ENCODE measurements around the gene ZNF775.

ZNF775 gene

GRCh38 chr7:150371131-150371995, 7.8 kb upstream of the ZNF775 start:
- no peak overlapping the region for H2BK5ac ChIP-seq (ENCODE audit: low read length)
- H2BK15ac ChIP-seq (replicated peaks; ENCODE audit: low read depth) = no peak overlapping the region
- H4K8ac ChIP-seq (ENCODE audit: low read depth, low read length) = no peak overlapping the region
- WGBS (ENCODE audit: extremely low coverage, insufficient coverage, low lambda C conversion rate) = no CpG with 5 or more reads among the region's 48 CpGs
- H3K4ac ChIP-seq (ENCODE audit: low read depth, low read length) = no peak overlapping the region
- no peak overlapping the region for H2BK120ac ChIP-seq (ENCODE audit: low read depth, low read length)
- peak overlapping the region; percentile 0 for H3K56ac ChIP-seq (ENCODE audit: low read length)
- no peak overlapping the region for H3K4me3 ChIP-seq (ENCODE audit: low read length)
- no peak for DNase-seq
- peaks cover 12% of the 10 kb centered on the region for H3K4me1 ChIP-seq (ENCODE audit: control insufficient read depth, low read depth, low read length)
- H3K23ac ChIP-seq (ENCODE audit: low read length) = no peak overlapping the region
- H3K27ac ChIP-seq (ENCODE audit: low read depth, low read length) = no peak overlapping the region
- no peak overlapping the region for H2AK5ac ChIP-seq (ENCODE audit: low read length)
- no peak overlapping the region for H3K18ac ChIP-seq (ENCODE audit: low read length)
- H3K9ac ChIP-seq (ENCODE audit: low read length) = no peak overlapping the region
- peaks cover 43% of the 10 kb centered on the region for H3K79me2 ChIP-seq (ENCODE audit: control insufficient read depth, insufficient read depth, low read length)
- no peak overlapping the region for H3K4me2 ChIP-seq (ENCODE audit: low read length)
- H3K27me3 ChIP-seq (ENCODE audit: insufficient read depth, low read length, poor library complexity) = no peaks in the 10 kb centered on the region
- no peak overlapping the region for H4K5ac ChIP-seq (ENCODE audit: low read length)
- peaks cover 23% of the 10 kb centered on the region for H3K79me1 ChIP-seq (ENCODE audit: low read length)
- H3K36me3 ChIP-seq (ENCODE audit: control insufficient read depth, insufficient read depth, low read length) = peaks cover 3% of the 10 kb centered on the region

- peaks cover 3% of the 10 kb centered on the region for H3K36me3 ChIP-seq (ENCODE audit: control insufficient read depth, insufficient read depth, low read length)
- no peak overlapping the region for H3K4me2 ChIP-seq (ENCODE audit: low read length)
- no peak overlapping the region for H2BK5ac ChIP-seq (ENCODE audit: low read length)
- H3K56ac ChIP-seq (ENCODE audit: low read length) = no peak overlapping the region
- H4K5ac ChIP-seq (ENCODE audit: low read length) = no peak overlapping the region
- H3K23ac ChIP-seq (ENCODE audit: low read length) = no peak overlapping the region
- no peak overlapping the region for H4K8ac ChIP-seq (ENCODE audit: low read depth, low read length)
- H3K4me1 ChIP-seq (ENCODE audit: control insufficient read depth, low read depth, low read length) = peaks cover 16% of the 10 kb centered on the region
- H3K79me2 ChIP-seq (ENCODE audit: control insufficient read depth, insufficient read depth, low read length) = peaks cover 43% of the 10 kb centered on the region
- peaks cover 25% of the 10 kb centered on the region for H3K79me1 ChIP-seq (ENCODE audit: low read length)
- H3K9ac ChIP-seq (ENCODE audit: low read length) = no peak overlapping the region
- no peak overlapping the region for H3K4me3 ChIP-seq (ENCODE audit: low read length)
- H2AK5ac ChIP-seq (ENCODE audit: low read length) = no peak overlapping the region
- H3K27ac ChIP-seq (ENCODE audit: low read depth, low read length) = no peak overlapping the region
- H3K4ac ChIP-seq (ENCODE audit: low read depth, low read length) = no peak overlapping the region
- no peak overlapping the region for H2BK15ac ChIP-seq (replicated peaks; ENCODE audit: low read depth)
- H2BK120ac ChIP-seq (ENCODE audit: low read depth, low read length) = no peak overlapping the region
- no peak for DNase-seq
- no peak overlapping the region for H3K18ac ChIP-seq (ENCODE audit: low read length)
- WGBS (ENCODE audit: extremely low coverage, insufficient coverage, low lambda C conversion rate) = no CpG with 5 or more reads among the region's 30 CpGs
- H3K27me3 ChIP-seq (ENCODE audit: insufficient read depth, low read length, poor library complexity) = no peaks in the 10 kb centered on the region
These were observed 7.2 kb upstream of the ZNF775 start for GRCh38 chr7:150371996-150372270.

DNA sequence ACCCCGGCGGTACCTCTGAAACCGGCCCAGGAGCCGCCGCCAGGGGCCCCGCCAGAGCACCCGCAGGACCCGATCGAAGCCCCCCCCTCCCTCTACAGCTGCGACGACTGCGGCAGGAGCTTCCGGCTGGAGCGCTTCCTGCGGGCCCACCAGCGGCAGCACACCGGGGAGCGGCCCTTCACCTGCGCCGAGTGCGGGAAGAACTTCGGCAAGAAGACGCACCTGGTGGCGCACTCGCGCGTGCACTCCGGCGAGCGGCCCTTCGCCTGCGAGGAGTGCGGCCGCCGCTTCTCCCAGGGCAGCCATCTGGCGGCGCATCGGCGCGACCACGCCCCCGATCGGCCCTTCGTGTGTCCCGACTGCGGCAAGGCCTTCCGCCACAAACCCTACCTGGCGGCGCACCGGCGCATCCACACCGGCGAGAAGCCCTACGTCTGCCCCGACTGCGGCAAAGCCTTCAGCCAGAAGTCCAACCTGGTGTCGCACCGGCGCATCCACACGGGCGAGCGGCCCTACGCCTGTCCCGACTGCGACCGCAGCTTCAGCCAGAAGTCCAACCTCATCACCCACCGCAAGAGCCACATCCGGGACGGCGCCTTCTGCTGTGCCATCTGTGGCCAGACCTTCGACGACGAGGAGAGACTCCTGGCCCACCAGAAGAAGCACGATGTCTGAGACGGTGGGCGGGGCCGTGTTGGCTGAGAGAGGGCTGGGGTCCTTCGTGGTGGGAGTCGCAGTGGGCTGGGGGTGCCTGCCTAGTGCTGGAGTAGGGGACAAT, 6.7 kb upstream of the ZNF775 start:
- Histone ChIP-seq H3K23ac (ENCODE audit: low read length) (no peak overlapping the region), H3K56ac (ENCODE audit: low read length) (peak overlapping the region; percentile 35), H3K4ac (ENCODE audit: low read depth, low read length) (no peak overlapping the region), H3K9ac (ENCODE audit: low read length) (no peak overlapping the region), H4K5ac (ENCODE audit: low read length) (no peak overlapping the region), H3K27me3 (ENCODE audit: insufficient read depth, low read length, poor library complexity) (no peaks in the 10 kb centered on the region), H2BK120ac (ENCODE audit: low read depth, low read length) (no peak overlapping the region), H3K4me2 (ENCODE audit: low read length) (no peak overlapping the region), H3K79me1 (ENCODE audit: low read length) (peaks cover 25% of the 10 kb centered on the region), H3K36me3 (ENCODE audit: control insufficient read depth, insufficient read depth, low read length) (peaks cover 3% of the 10 kb centered on the region), H3K4me1 (ENCODE audit: control insufficient read depth, low read depth, low read length) (peaks cover 19% of the 10 kb centered on the region), H3K27ac (ENCODE audit: low read depth, low read length) (no peak overlapping the region), H3K79me2 (ENCODE audit: control insufficient read depth, insufficient read depth, low read length) (peaks cover 43% of the 10 kb centered on the region), H2BK5ac (ENCODE audit: low read length) (no peak overlapping the region), H4K8ac (ENCODE audit: low read depth, low read length) (no peak overlapping the region), H2AK5ac (ENCODE audit: low read length) (no peak overlapping the region), H2BK15ac (replicated peaks; ENCODE audit: low read depth) (no peak overlapping the region), H3K4me3 (ENCODE audit: low read length) (no peak overlapping the region), H3K18ac (ENCODE audit: low read length) (no peak overlapping the region)
- DNase-seq = no peak
- WGBS (ENCODE audit: extremely low coverage, insufficient coverage, low lambda C conversion rate) = no CpG with 5 or more reads among the region's 79 CpGs

- DNase-seq = peak; percentile 55
- Histone ChIP-seq H4K8ac (ENCODE audit: low read depth, low read length) (no peak overlapping the region), H3K23ac (ENCODE audit: low read length) (peak overlapping the region; percentile 91), H3K79me2 (ENCODE audit: control insufficient read depth, insufficient read depth, low read length) (peaks cover 43% of the 10 kb centered on the region), H3K4me1 (ENCODE audit: control insufficient read depth, low read depth, low read length) (peaks cover 22% of the 10 kb centered on the region), H3K27ac (ENCODE audit: low read depth, low read length) (no peak overlapping the region), H2BK120ac (ENCODE audit: low read depth, low read length) (no peak overlapping the region), H3K4ac (ENCODE audit: low read depth, low read length) (no peak overlapping the region), H3K9ac (ENCODE audit: low read length) (peak overlapping the region; percentile 31), H2BK15ac (replicated peaks; ENCODE audit: low read depth) (no peak overlapping the region), H3K79me1 (ENCODE audit: low read length) (peaks cover 25% of the 10 kb centered on the region), H3K56ac (ENCODE audit: low read length) (peak overlapping the region; percentile 73), H4K5ac (ENCODE audit: low read length) (no peak overlapping the region), H2BK5ac (ENCODE audit: low read length) (no peak overlapping the region), H3K4me2 (ENCODE audit: low read length) (no peak overlapping the region), H3K4me3 (ENCODE audit: low read length) (no peak overlapping the region), H3K36me3 (ENCODE audit: control insufficient read depth, insufficient read depth, low read length) (peaks cover 3% of the 10 kb centered on the region), H3K18ac (ENCODE audit: low read length) (no peak overlapping the region), H2AK5ac (ENCODE audit: low read length) (no peak overlapping the region), H3K27me3 (ENCODE audit: insufficient read depth, low read length, poor library complexity) (no peaks in the 10 kb centered on the region)
- no CpG with 5 or more reads among the region's 21 CpGs for WGBS (ENCODE audit: extremely low coverage, insufficient coverage, low lambda C conversion rate)
These were observed 5.9 kb upstream of the ZNF775 start for GRCh38 chr7:150373049-150373801.

DNA sequence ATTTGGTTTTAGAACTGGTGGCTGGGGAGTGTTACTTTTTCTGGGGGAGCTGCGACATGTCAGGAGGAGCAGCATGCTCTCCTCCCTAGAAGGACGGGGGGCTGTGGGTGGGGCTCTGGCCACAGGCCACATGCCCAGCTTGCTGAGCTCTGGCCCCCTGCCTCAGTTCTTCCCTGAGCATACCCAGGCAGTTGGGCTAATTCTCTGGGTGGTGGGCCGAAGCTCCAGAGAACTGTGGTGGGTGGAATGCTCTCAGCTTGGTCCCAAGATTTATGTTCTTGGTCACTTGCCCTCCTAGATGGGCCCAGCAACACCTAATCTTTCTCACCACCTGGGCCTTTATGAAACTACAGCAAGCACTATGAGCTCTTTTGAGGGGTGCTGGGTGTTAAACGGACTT, 5.1 kb upstream of the ZNF775 start:
- H3K4me1 ChIP-seq (ENCODE audit: control insufficient read depth, low read depth, low read length) = peaks cover 22% of the 10 kb centered on the region
- no peak overlapping the region for H4K5ac ChIP-seq (ENCODE audit: low read length)
- H3K4ac ChIP-seq (ENCODE audit: low read depth, low read length) = peak overlapping the region; percentile 39
- no peak overlapping the region for H3K18ac ChIP-seq (ENCODE audit: low read length)
- H4K8ac ChIP-seq (ENCODE audit: low read depth, low read length) = no peak overlapping the region
- H3K4me3 ChIP-seq (ENCODE audit: low read length) = no peak overlapping the region
- no peaks in the 10 kb centered on the region for H3K27me3 ChIP-seq (ENCODE audit: insufficient read depth, low read length, poor library complexity)
- peaks cover 25% of the 10 kb centered on the region for H3K79me1 ChIP-seq (ENCODE audit: low read length)
- H3K4me2 ChIP-seq (ENCODE audit: low read length) = no peak overlapping the region
- no peak overlapping the region for H2AK5ac ChIP-seq (ENCODE audit: low read length)
- H3K36me3 ChIP-seq (ENCODE audit: control insufficient read depth, insufficient read depth, low read length) = peaks cover 3% of the 10 kb centered on the region
- peak overlapping the region; percentile 83 for H3K27ac ChIP-seq (ENCODE audit: low read depth, low read length)
- no peak overlapping the region for H2BK120ac ChIP-seq (ENCODE audit: low read depth, low read length)
- no peak overlapping the region for H3K23ac ChIP-seq (ENCODE audit: low read length)
- no peak for DNase-seq
- peak overlapping the region; percentile 45 for H2BK5ac ChIP-seq (ENCODE audit: low read length)
- WGBS (ENCODE audit: extremely low coverage, insufficient coverage, low lambda C conversion rate) = no CpG with 5 or more reads among the region's 4 CpGs
- H3K56ac ChIP-seq (ENCODE audit: low read length) = peak overlapping the region; percentile 17
- H2BK15ac ChIP-seq (replicated peaks; ENCODE audit: low read depth) = no peak overlapping the region
- peak overlapping the region; percentile 2 for H3K9ac ChIP-seq (ENCODE audit: low read length)
- H3K79me2 ChIP-seq (ENCODE audit: control insufficient read depth, insufficient read depth, low read length) = peaks cover 41% of the 10 kb centered on the region

Measured in mesendoderm (in vitro differentiated cells).